ENCODE measurements around the gene ELF1. TPM values are rescaled to one million over a fixed set of nuclear protein-coding genes. Genes with fewer than 3 reads are reported as not detected.

The ELF1 gene
- total and polyA plus RNA-seq, 2 experiments from 2014 or later: 7.0 to 12.7 TPM

GRCh38 chr13:41056194-41056593 lies 37.1 kb upstream of the ELF1 start (continued):
- TF ChIP-seq REST (IDR thresholded peaks at IDR 0.05; ENCODE audit: unreplicated experiment) (no peak), STAT1 (IDR thresholded peaks at IDR 0.05; ENCODE audit: unreplicated experiment) (no peak), ZNF114 (CRISPR knock-in tag; IDR thresholded peaks at IDR 0.05) (no peak)

- Histone ChIP-seq H2AFZ (no peak overlapping the region), H3K27ac (ENCODE audit: low read depth) (no peak overlapping the region), H3K36me3 (ENCODE audit: insufficient read depth) (no peaks in the 10 kb centered on the region), H3K4me1 (ENCODE audit: insufficient read depth) (peaks cover 8% of the 10 kb centered on the region; the same call in 1 of the 2 replicates), H3K4me2 (no peak overlapping the region), H3K4me3 (no peak overlapping the region), H3K79me2 (replicated peaks; ENCODE audit: insufficient read depth) (peaks cover 41% of the 10 kb centered on the region), H3F3A (replicated peaks; ENCODE audit: low read depth) (no peaks in the 10 kb centered on the region; the same call in 1 of the 2 replicates), H3K27me3 (ENCODE audit: insufficient read depth) (no peaks in the 10 kb centered on the region), H3K9me2 (ENCODE audit: insufficient read depth) (no peaks in the 10 kb centered on the region), H4K20me1 (replicated peaks; ENCODE audit: insufficient read depth) (peaks cover 2% of the 10 kb centered on the region; the same call in 1 of the 2 replicates)
- Mint-ChIP-seq H3K4me3 (no peak overlapping the region), H3K27ac (no peak overlapping the region), H3K9me3 (no peaks in the 10 kb centered on the region; the same call in 2 of the 3 replicates), H3K36me3 (ENCODE audit: low read depth) (no peaks in the 10 kb centered on the region), H3K4me1 (peaks cover 20% of the 10 kb centered on the region), H3K27me3 (ENCODE audit: insufficient read depth, low read depth, poor library complexity) (peaks cover 2% of the 10 kb centered on the region)
- TF ChIP-seq NANOG (IDR thresholded peaks at IDR 0.05; ENCODE audit: borderline replicate concordance) (no peak), CTCF (conservative IDR thresholded peaks at IDR 0.05; ENCODE audit: low read depth in 2 of 2) (peak; percentile 63 to 65)
- peak; percentile 57 for DNase-seq (ENCODE audit: low spot score)
- peak; percentile 19 for ATAC-seq
These were observed 36.0 kb upstream of the ELF1 start for GRCh38 chr13:41054919-41055619.

- DNase-seq (ENCODE audit: low spot score) (peak; percentile 63), ATAC-seq (peak; percentile 38; the same call in 2 of the 3 replicates)
- Mint-ChIP-seq H3K4me1 (peaks cover 20% of the 10 kb centered on the region), H3K27me3 (ENCODE audit: insufficient read depth, low read depth, poor library complexity) (peaks cover 2% of the 10 kb centered on the region), H3K36me3 (ENCODE audit: low read depth) (peaks cover 4% of the 10 kb centered on the region), H3K9me3 (peaks cover 4% of the 10 kb centered on the region), H3K4me3 (no peak overlapping the region), H3K27ac (no peak overlapping the region)
- H3K79me2 ChIP-seq (replicated peaks; ENCODE audit: insufficient read depth): peaks cover 45% of the 10 kb centered on the region
- no peaks in the 10 kb centered on the region for H3K27me3 ChIP-seq (ENCODE audit: insufficient read depth)
- H3K4me1 ChIP-seq (ENCODE audit: insufficient read depth): peaks cover 8% of the 10 kb centered on the region; the same call in 1 of the 2 replicates
- TF ChIP-seq CTCF (conservative IDR thresholded peaks at IDR 0.05; ENCODE audit: low read depth in 2 of 2): peak; percentile 60 to 63
- no peak for TF ChIP-seq REST (IDR thresholded peaks at IDR 0.05; ENCODE audit: unreplicated experiment)
- TF ChIP-seq STAT1 (IDR thresholded peaks at IDR 0.05; ENCODE audit: unreplicated experiment): no peak
- H3K4me2 ChIP-seq: no peak overlapping the region
- no peaks in the 10 kb centered on the region for H3K36me3 ChIP-seq (ENCODE audit: insufficient read depth)
- H3F3A ChIP-seq (replicated peaks; ENCODE audit: low read depth): no peaks in the 10 kb centered on the region; the same call in 1 of the 2 replicates
- H3K9me2 ChIP-seq (ENCODE audit: insufficient read depth): 0 out of 2 replicates have a peak, but pooled peaks cover under 1% of the 10 kb centered on the region
- no peak overlapping the region for H2AFZ ChIP-seq
- H3K27ac ChIP-seq (ENCODE audit: low read depth): no peak overlapping the region
- peaks cover 2% of the 10 kb centered on the region; the same call in 1 of the 2 replicates for H4K20me1 ChIP-seq (replicated peaks; ENCODE audit: insufficient read depth)
- no peak overlapping the region for H3K4me3 ChIP-seq
These were observed 35.2 kb upstream of the ELF1 start for GRCh38 chr13:41054212-41054877.
